DOHH2 (cell line): Measurements from ENCODE around the gene FXYD6.
A peak's percentile ranks its signal among the peaks of the same experiment; 100 is the strongest.

ENCODE experiments used
- EZH2phosphoT487 ChIP-seq: fragments of 200-600 bp; sonication (generic); IDR thresholded peaks from 2 replicates; pipeline ENCODE4 v1.6.1; 2017; ENCODE audit warnings: borderline replicate concordance, mild to moderate bottlenecking, antibody characterized with exemption, low read length, moderate library complexity, mixed read lengths
- TF ChIP-seq, protein P1 (sequence below): fragments of 200-600 bp; sonication (generic); IDR thresholded peaks from one replicate; pipeline ENCODE4 v1.5.1; 2014; ENCODE audit warnings: antibody characterized with exemption, mild to moderate bottlenecking, low read depth, low read length; ENCODE audit not compliant: poor library complexity, severe bottlenecking

DNA sequence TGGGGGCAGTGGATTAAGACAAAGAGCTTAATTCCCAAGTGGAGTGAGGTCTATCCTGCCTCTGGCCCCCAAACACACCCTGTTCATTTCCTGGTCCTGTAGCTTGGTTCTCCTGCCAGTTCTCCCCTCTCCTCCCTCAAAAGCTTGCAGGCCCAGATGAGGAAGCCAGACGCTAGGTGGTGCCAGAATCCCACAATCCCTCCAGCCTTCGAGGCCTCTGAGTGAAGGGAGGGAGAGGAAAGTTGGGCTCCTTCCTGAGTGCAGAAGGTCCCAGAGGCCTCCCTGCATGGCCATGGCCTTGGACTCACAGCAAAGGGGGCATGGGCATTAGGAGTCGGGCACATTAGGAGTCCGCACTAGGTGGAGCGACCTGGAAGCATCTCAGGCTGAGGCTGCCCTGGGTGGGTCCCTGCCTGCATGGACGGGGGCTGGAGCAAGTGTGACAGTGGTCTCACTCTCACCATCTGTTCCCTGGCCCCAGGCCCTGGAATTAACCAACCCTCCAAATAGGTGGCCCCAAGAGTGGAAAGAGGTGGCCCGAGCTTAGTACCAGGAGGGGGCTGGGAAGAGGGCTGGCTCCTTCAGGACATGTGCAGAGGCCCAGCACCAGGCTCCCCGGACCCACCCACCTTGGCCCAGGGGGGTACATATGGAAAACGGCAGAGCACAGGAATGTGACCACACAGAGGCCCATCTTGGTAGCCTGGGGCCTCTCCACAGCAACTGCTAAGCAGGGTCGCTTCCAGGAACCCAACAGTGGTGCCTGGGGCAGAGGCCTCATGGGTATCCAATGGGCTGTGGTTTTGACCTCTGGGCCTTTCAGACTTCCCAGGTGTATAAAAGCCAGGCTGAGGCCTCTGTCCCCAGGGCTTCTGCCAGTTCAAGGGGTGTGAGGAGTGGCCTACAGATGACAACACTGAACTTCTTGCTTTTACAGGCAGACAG is 57.1 kb downstream of the FXYD6 start:
- TF ChIP-seq, protein P1, sequence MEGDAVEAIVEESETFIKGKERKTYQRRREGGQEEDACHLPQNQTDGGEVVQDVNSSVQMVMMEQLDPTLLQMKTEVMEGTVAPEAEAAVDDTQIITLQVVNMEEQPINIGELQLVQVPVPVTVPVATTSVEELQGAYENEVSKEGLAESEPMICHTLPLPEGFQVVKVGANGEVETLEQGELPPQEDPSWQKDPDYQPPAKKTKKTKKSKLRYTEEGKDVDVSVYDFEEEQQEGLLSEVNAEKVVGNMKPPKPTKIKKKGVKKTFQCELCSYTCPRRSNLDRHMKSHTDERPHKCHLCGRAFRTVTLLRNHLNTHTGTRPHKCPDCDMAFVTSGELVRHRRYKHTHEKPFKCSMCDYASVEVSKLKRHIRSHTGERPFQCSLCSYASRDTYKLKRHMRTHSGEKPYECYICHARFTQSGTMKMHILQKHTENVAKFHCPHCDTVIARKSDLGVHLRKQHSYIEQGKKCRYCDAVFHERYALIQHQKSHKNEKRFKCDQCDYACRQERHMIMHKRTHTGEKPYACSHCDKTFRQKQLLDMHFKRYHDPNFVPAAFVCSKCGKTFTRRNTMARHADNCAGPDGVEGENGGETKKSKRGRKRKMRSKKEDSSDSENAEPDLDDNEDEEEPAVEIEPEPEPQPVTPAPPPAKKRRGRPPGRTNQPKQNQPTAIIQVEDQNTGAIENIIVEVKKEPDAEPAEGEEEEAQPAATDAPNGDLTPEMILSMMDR: peak; percentile 60
- no peak for TF ChIP-seq EZH2phosphoT487
